Smooth muscle cell (in vitro differentiated cells): ENCODE measurements around the gene TSPAN31. TPM values are rescaled to one million over a fixed set of nuclear protein-coding genes. Genes with fewer than 3 reads are reported as not detected.

Experiments
- DNase-seq: peaks from one replicate; lab custom pipeline; 2025; ENCODE audit not compliant: unreplicated experiment; lab: John Stamatoyannopoulos, UW
- H2AFZ ChIP-seq: fragments of 200-600 bp; sonication (generic); 2 replicates; pipeline ENCODE4 v1.6.0; 2016; ENCODE audit warnings: antibody characterized with exemption, low read depth, mild to moderate bottlenecking
- H3F3A ChIP-seq: fragments of 200-600 bp; sonication (generic); 2 replicates; pipeline ENCODE4 v1.6.0; 2017; ENCODE audit warnings: antibody characterized with exemption, low read depth
- H3K27ac ChIP-seq: fragments of 200-600 bp; sonication (generic); 2 replicates; pipeline ENCODE4 v1.5.1; 2016; ENCODE audit warnings: low read depth, mild to moderate bottlenecking
- H3K27me3 ChIP-seq: fragments of 200-600 bp; sonication (generic); 2 replicates; pipeline ENCODE4 v1.6.1; 2016; ENCODE audit warnings: low read depth, mild to moderate bottlenecking
- H3K36me3 ChIP-seq: fragments of 200-600 bp; sonication (generic); 2 replicates; pipeline ENCODE4 v1.5.1; 2016; ENCODE audit warnings: low read depth
- H3K4me1 ChIP-seq: fragments of 200-600 bp; sonication (generic); 2 replicates; pipeline ENCODE4 v1.5.1; 2016; ENCODE audit warnings: low read depth
- H3K4me2 ChIP-seq: fragments of 200-600 bp; sonication (generic); 2 replicates; pipeline ENCODE4 v1.6.0; 2016; ENCODE audit warnings: mild to moderate bottlenecking
- H3K4me3 ChIP-seq: fragments of 200-600 bp; sonication (generic); 2 replicates; pipeline ENCODE4 v1.5.1; 2016; ENCODE audit warnings: mild to moderate bottlenecking
- H3K79me2 ChIP-seq: fragments of 200-600 bp; sonication (generic); 2 replicates; pipeline ENCODE4 v1.6.0; 2016; ENCODE audit warnings: low read depth, mild to moderate bottlenecking
- H3K9ac ChIP-seq: fragments of 200-600 bp; sonication (generic); 2 replicates; pipeline ENCODE4 v1.6.0; 2016; ENCODE audit warnings: low read depth
- H3K9me3 ChIP-seq: fragments of 200-600 bp; sonication (generic); replicated peaks from 2 replicates; pipeline ENCODE4 v1.5.1; 2016; ENCODE audit warnings: low read depth
- H4K20me1 ChIP-seq: fragments of 200-600 bp; sonication (generic); 2 replicates; pipeline ENCODE4 v1.6.0; 2016; ENCODE audit warnings: low read depth
- CTCF ChIP-seq: fragments of 200-600 bp; sonication (generic); IDR thresholded peaks from 2 replicates; pipeline ENCODE4 v1.5.1; 2017; ENCODE audit warnings: borderline replicate concordance, mild to moderate bottlenecking, antibody characterized with exemption; ENCODE audit not compliant: insufficient read depth, poor library complexity, severe bottlenecking
- WGBS: methylation state at CpG from one replicate; pipeline ENCODE4 v1.1.7; 2016; ENCODE audit warnings: low lambda C conversion rate; 5-methylcytosine and 5-hydroxymethylcytosine counted together
- polyA plus RNA-seq: library from polyadenylated mRNA; unstranded; fragments of >200 nt; fragmentation: Nextera tagmentation; extraction: Ambion mirVana; gene quantifications from 2 replicates; pipeline ENCODE4 v1.2.1, GENCODE V29; 2016
- total RNA-seq: library from RNA; depleted of rRNA; stranded (reverse); fragments of >200 nt; gene quantifications from 2 replicates; pipeline ENCODE4 v1.2.3, GENCODE V29; 2014

The TSPAN31 gene
- total and polyA plus RNA-seq, 2 experiments from 2014 or later: 55.1 to 68.0 TPM

GRCh38 chr12:57793920-57794319, 49.1 kb downstream of the TSPAN31 start:
- Histone ChIP-seq H3K9ac (peak overlapping the region; percentile 42), H3K27me3 (no peaks in the 10 kb centered on the region), H3K4me2 (peak overlapping the region; percentile 70), H3F3A (no peaks in the 10 kb centered on the region), H3K36me3 (peaks cover 12% of the 10 kb centered on the region), H3K4me1 (no peaks in the 10 kb centered on the region), H2AFZ (no peak overlapping the region), H3K79me2 (peaks cover 3% of the 10 kb centered on the region), H3K4me3 (no peak overlapping the region), H4K20me1 (no peaks in the 10 kb centered on the region), H3K27ac (peak overlapping the region; percentile 84), H3K9me3 (no peaks in the 10 kb centered on the region)
- 11% methylated on average over 1 of the region's 1 CpG for WGBS
- no peak for DNase-seq
- no peak for TF ChIP-seq CTCF

GRCh38 chr12:57795354-57795753, 50.5 kb downstream of the TSPAN31 start:
- Histone ChIP-seq H3K9ac (peak overlapping the region; percentile 28), H3K79me2 (peaks cover 3% of the 10 kb centered on the region), H3K4me2 (no peak overlapping the region), H3K27ac (peak overlapping the region; percentile 52), H4K20me1 (no peaks in the 10 kb centered on the region), H3K9me3 (no peaks in the 10 kb centered on the region), H3K36me3 (peaks cover 16% of the 10 kb centered on the region), H2AFZ (no peak overlapping the region), H3F3A (no peaks in the 10 kb centered on the region), H3K4me1 (no peaks in the 10 kb centered on the region), H3K27me3 (no peaks in the 10 kb centered on the region), H3K4me3 (no peak overlapping the region)
- DNase-seq: no peak
- 84% methylated on average over 6 of the region's 6 CpGs for WGBS
- no peak for TF ChIP-seq CTCF

GRCh38 chr12:57796996-57797395, 52.2 kb downstream of the TSPAN31 start:
- peaks cover 3% of the 10 kb centered on the region for H3K79me2 ChIP-seq
- no peak for TF ChIP-seq CTCF
- H2AFZ ChIP-seq: no peak overlapping the region
- H3K9ac ChIP-seq: no peak overlapping the region
- peaks cover 10% of the 10 kb centered on the region for H3K36me3 ChIP-seq
- WGBS: 95% methylated on average over 1 of the region's 1 CpG
- H3F3A ChIP-seq: no peaks in the 10 kb centered on the region
- H3K4me1 ChIP-seq: no peaks in the 10 kb centered on the region
- no peak for DNase-seq
- no peak overlapping the region for H3K4me3 ChIP-seq
- no peak overlapping the region for H3K4me2 ChIP-seq
- H4K20me1 ChIP-seq: no peaks in the 10 kb centered on the region
- H3K27me3 ChIP-seq: no peaks in the 10 kb centered on the region
- H3K27ac ChIP-seq: no peak overlapping the region
- H3K9me3 ChIP-seq: no peaks in the 10 kb centered on the region

GRCh38 chr12:57797933-57798332, 53.1 kb downstream of the TSPAN31 start:
- H3K9ac ChIP-seq: no peak overlapping the region

More at GRCh38 chr12:57797933-57798332, 53.1 kb downstream of the TSPAN31 start:
- no peaks in the 10 kb centered on the region for H3K9me3 ChIP-seq
- no peak overlapping the region for H3K4me2 ChIP-seq
- H3K4me1 ChIP-seq: no peaks in the 10 kb centered on the region
- 95% methylated on average over 1 of the region's 1 CpG for WGBS
- H3K4me3 ChIP-seq: no peak overlapping the region
- peaks cover 3% of the 10 kb centered on the region for H3K79me2 ChIP-seq
- DNase-seq: no peak
- H3K36me3 ChIP-seq: peaks cover 7% of the 10 kb centered on the region
- H4K20me1 ChIP-seq: no peaks in the 10 kb centered on the region
- no peaks in the 10 kb centered on the region for H3K27me3 ChIP-seq
- no peak for TF ChIP-seq CTCF
- no peaks in the 10 kb centered on the region for H3F3A ChIP-seq
- no peak overlapping the region for H3K27ac ChIP-seq
- H2AFZ ChIP-seq: no peak overlapping the region
